Adrenal gland (tissue), 5 donors: ENCODE measurements around the gene SCO2.

Source experiments
- POLR2A ChIP-seq, 2 donors: fragments of 450-650 bp; IDR thresholded peaks; one replicate each; pipeline ENCODE4 v1.6.1; 2017; ENCODE audit warnings: antibody characterized with exemption in 2 of 2, mild to moderate bottlenecking in 2 of 2, moderate library complexity in 1 of 2
- TF ChIP-seq, protein P1 (sequence below), 6 experiments: fragments of 450-650 bp in 4 of 6; fragments of 200-600 bp in 2 of 6; sonication (generic) in 1 of 6; IDR thresholded peaks; 1 replicate in 5 of 6; 2 replicates in 1 of 6; pipeline versions ENCODE4 v1.5.1 to v1.8.0; 2016 to 2021; ENCODE audit warnings: antibody characterized with exemption in 6 of 6, mild to moderate bottlenecking in 2 of 6, moderate library complexity in 1 of 6
- donor health status: DM: no; HTN: no; CAD: no.

DNA sequence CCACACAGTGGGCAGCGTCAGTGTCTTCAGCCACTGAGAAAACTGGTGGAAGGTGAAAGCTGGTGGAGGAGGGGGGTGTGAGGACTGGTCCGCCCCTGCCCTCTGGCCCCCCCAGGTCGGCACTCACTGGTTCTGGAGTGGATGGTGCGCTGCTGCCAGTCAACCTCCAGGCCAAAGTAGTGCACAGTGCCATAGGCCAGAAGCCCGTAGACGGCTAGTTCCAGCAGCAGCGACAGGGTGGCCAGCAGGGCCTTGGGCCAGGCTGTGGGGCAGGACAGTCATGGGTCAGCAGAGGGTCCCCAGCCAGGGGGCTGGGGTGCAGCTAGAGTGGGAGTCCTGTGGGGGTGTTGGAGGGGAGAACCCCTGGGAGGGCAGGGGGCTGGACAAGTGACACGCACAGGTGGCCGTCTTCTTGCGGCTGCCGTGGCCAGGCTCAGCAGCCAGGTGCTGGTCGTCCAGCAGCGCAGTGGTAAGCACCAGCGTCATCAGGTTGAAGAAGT, 20.1 kb downstream of the SCO2 start:
- TF ChIP-seq, protein P1, sequence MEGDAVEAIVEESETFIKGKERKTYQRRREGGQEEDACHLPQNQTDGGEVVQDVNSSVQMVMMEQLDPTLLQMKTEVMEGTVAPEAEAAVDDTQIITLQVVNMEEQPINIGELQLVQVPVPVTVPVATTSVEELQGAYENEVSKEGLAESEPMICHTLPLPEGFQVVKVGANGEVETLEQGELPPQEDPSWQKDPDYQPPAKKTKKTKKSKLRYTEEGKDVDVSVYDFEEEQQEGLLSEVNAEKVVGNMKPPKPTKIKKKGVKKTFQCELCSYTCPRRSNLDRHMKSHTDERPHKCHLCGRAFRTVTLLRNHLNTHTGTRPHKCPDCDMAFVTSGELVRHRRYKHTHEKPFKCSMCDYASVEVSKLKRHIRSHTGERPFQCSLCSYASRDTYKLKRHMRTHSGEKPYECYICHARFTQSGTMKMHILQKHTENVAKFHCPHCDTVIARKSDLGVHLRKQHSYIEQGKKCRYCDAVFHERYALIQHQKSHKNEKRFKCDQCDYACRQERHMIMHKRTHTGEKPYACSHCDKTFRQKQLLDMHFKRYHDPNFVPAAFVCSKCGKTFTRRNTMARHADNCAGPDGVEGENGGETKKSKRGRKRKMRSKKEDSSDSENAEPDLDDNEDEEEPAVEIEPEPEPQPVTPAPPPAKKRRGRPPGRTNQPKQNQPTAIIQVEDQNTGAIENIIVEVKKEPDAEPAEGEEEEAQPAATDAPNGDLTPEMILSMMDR (IDR thresholded peaks at IDR 0.05), result no peak
- TF ChIP-seq POLR2A (IDR thresholded peaks at IDR 0.05), result no peak
